Activated CD8-positive, alpha-beta T cell treated with anti-CD3 and anti-CD28 coated beads for 36 hours (primary cell): ENCODE results near the gene MYH11. TPM values are rescaled to one million over a fixed set of nuclear protein-coding genes. Genes with fewer than 3 reads are reported as not detected.

Experiments used
- ATAC-seq: fragments of 200-7000 bp; cut with Tn5 transposase; one replicate; pipeline ENCODE4 v1.10.0; 2021; ENCODE audit warnings: mild to moderate bottlenecking, moderate library complexity
- CTCF ChIA-PET: fragments of 350-600 bp; sonication (Branson Sonifier 250); formaldehyde crosslinking; loops from one replicate; lab custom pipeline; 2021; ENCODE audit warnings: antibody characterized with exemption; lab: Charles Lee
- POLR2A ChIA-PET: fragments of 350-600 bp; sonication (Branson Sonifier 250); formaldehyde crosslinking; loops from one replicate; lab custom pipeline; 2021; ENCODE audit warnings: antibody characterized with exemption; lab: Charles Lee
- DNase-seq: peaks from one replicate; pipeline ENCODE4 v3.0.0-alpha.2; 2020
- H3K27ac Mint-ChIP-seq: one replicate; pipeline ENCODE4 v1.8.0; 2021; ENCODE audit warnings: mild to moderate bottlenecking, mixed read lengths
- H3K27me3 Mint-ChIP-seq: one replicate; pipeline ENCODE4 v1.8.0; 2021; ENCODE audit warnings: mixed read lengths
- H3K36me3 Mint-ChIP-seq: one replicate; pipeline ENCODE4 v1.8.0; 2021; ENCODE audit warnings: low read depth, mixed read lengths
- H3K4me1 Mint-ChIP-seq: one replicate; pipeline ENCODE4 v1.8.0; 2021; ENCODE audit warnings: low read depth, mixed read lengths
- H3K4me3 Mint-ChIP-seq: one replicate; pipeline ENCODE4 v1.8.0; 2021; ENCODE audit warnings: mild to moderate bottlenecking, moderate library complexity, mixed read lengths
- H3K9me3 Mint-ChIP-seq: one replicate; pipeline ENCODE4 v1.8.0; 2021; ENCODE audit warnings: mixed read lengths
- CTCF ChIP-seq: fragments of 200-600 bp; IDR thresholded peaks from one replicate; pipeline ENCODE4 v1.8.0; 2022; ENCODE audit warnings: antibody characterized with exemption, mild to moderate bottlenecking
- intact Hi-C: fragments of 100-400 bp; cut with micrococcal nuclease; formaldehyde crosslinking; loops from one replicate; pipeline ENCODE4 v1.10.0; 2022
- total RNA-seq, 2 experiments: library from RNA; stranded (reverse); gene quantifications; one replicate each; pipeline ENCODE4 v1.2.3, GENCODE V29; 2021

MYH11 gene
- total RNA-seq, 2 experiments from 2014 or later: not detected

- no peak overlapping the region for H3K27ac Mint-ChIP-seq
- peaks cover 12% of the 10 kb centered on the region for H3K36me3 Mint-ChIP-seq
Measured at GRCh38 chr16:15739950-15740349, 116.9 kb downstream of the MYH11 start.

GRCh38 chr16:15739464-15739863 lies 117.4 kb downstream of the MYH11 start:
- H3K4me3 Mint-ChIP-seq: no peak overlapping the region
- intact Hi-C loops: no loop called here

More at GRCh38 chr16:15739950-15740349, 116.9 kb downstream of the MYH11 start:
- CTCF ChIA-PET: interaction anchor here (4.3 kb wide), 1 partner anchor 16 kb away, joined by 21 read pairs; no protein-coding TSS in a partner anchor
- intact Hi-C loops: no loop called here
- Mint-ChIP-seq H3K4me3 (no peak overlapping the region), H3K4me1 (no peaks in the 10 kb centered on the region), H3K27me3 (no peaks in the 10 kb centered on the region), H3K9me3 (no peaks in the 10 kb centered on the region)
- no peak for TF ChIP-seq CTCF
- ATAC-seq (no peak), DNase-seq (no peak)
- POLR2A ChIA-PET: no interaction called here

GRCh38 chr16:15737140-15737644 lies 119.6 kb downstream of the MYH11 start:
- no peaks in the 10 kb centered on the region for H3K9me3 Mint-ChIP-seq
- POLR2A ChIA-PET: no interaction called here
- no peak overlapping the region for H3K4me3 Mint-ChIP-seq
- no peaks in the 10 kb centered on the region for H3K4me1 Mint-ChIP-seq
- ATAC-seq: no peak
- DNase-seq: no peak
- TF ChIP-seq CTCF: no peak
- H3K27ac Mint-ChIP-seq: no peak overlapping the region
- intact Hi-C loops: no loop called here
- peaks cover 12% of the 10 kb centered on the region for H3K36me3 Mint-ChIP-seq
- H3K27me3 Mint-ChIP-seq: no peaks in the 10 kb centered on the region
- CTCF ChIA-PET: no interaction called here

More at GRCh38 chr16:15739464-15739863, 117.4 kb downstream of the MYH11 start:
- POLR2A ChIA-PET: no interaction called here
- H3K27ac Mint-ChIP-seq: no peak overlapping the region
- TF ChIP-seq CTCF: no peak
- no peak for ATAC-seq
- DNase-seq: no peak
- CTCF ChIA-PET: interaction anchor here (4.3 kb wide), 1 partner anchor 16 kb away, joined by 21 read pairs; no protein-coding TSS in a partner anchor
- H3K4me1 Mint-ChIP-seq: no peaks in the 10 kb centered on the region
- H3K9me3 Mint-ChIP-seq: no peaks in the 10 kb centered on the region
- H3K36me3 Mint-ChIP-seq: peaks cover 12% of the 10 kb centered on the region
- H3K27me3 Mint-ChIP-seq: no peaks in the 10 kb centered on the region

GRCh38 chr16:15736529-15736928 lies 120.3 kb downstream of the MYH11 start:
- intact Hi-C loops: no loop called here
- ATAC-seq (no peak), DNase-seq (no peak)
- Mint-ChIP-seq H3K36me3 (peaks cover 10% of the 10 kb centered on the region), H3K27me3 (no peaks in the 10 kb centered on the region), H3K4me1 (no peaks in the 10 kb centered on the region), H3K9me3 (no peaks in the 10 kb centered on the region), H3K4me3 (no peak overlapping the region), H3K27ac (no peak overlapping the region)
- POLR2A ChIA-PET: no interaction called here
- no peak for TF ChIP-seq CTCF
- CTCF ChIA-PET: no interaction called here

- peaks cover 2% of the 10 kb centered on the region for H3K36me3 Mint-ChIP-seq
- CTCF ChIA-PET: no interaction called here
- no peak for ATAC-seq
Measured at GRCh38 chr16:15735610-15736009, 121.2 kb downstream of the MYH11 start.

More at GRCh38 chr16:15735610-15736009, 121.2 kb downstream of the MYH11 start:
- intact Hi-C loops: no loop called here
- Mint-ChIP-seq H3K27ac (no peak overlapping the region), H3K4me1 (no peaks in the 10 kb centered on the region), H3K27me3 (no peaks in the 10 kb centered on the region), H3K4me3 (no peak overlapping the region), H3K9me3 (no peaks in the 10 kb centered on the region)
- POLR2A ChIA-PET: no interaction called here
- DNase-seq: no peak
- TF ChIP-seq CTCF: no peak
